Osteoblast (primary cell): ENCODE measurements around the gene CGREF1. TPM values are rescaled to one million over a fixed set of nuclear protein-coding genes. Genes with fewer than 3 reads are reported as not detected.
A peak's percentile ranks its signal among the peaks of the same experiment; 100 is the strongest.

Experiments
- DNase-seq: peaks from one replicate; pipeline ENCODE4 v3.0.0; 2011; ENCODE audit warnings: low spot score, mixed read lengths; ENCODE audit not compliant: insufficient read length; ENCODE audit errors: missing footprints
- H2AFZ ChIP-seq: 2 replicates; pipeline ENCODE4 v1.6.0; 2011; ENCODE audit warnings: mild to moderate bottlenecking, low read length
- H3K27ac ChIP-seq: 2 replicates; pipeline ENCODE4 v1.5.1; 2011; ENCODE audit warnings: mild to moderate bottlenecking, low read depth, low read length, moderate library complexity
- H3K27me3 ChIP-seq: 2 replicates; pipeline ENCODE4 v1.6.0; 2012; ENCODE audit warnings: mild to moderate bottlenecking, control low read depth, inconsistent platforms, low read length, moderate library complexity; ENCODE audit not compliant: insufficient read depth
- H3K36me3 ChIP-seq: 2 replicates; pipeline ENCODE4 v1.5.1; 2011; ENCODE audit warnings: mild to moderate bottlenecking, low read length, control low read depth, moderate library complexity; ENCODE audit not compliant: insufficient read depth
- H3K4me1 ChIP-seq: 2 replicates; pipeline ENCODE4 v1.5.1; 2011; ENCODE audit warnings: mild to moderate bottlenecking, low read length, control low read depth, moderate library complexity; ENCODE audit not compliant: insufficient read depth
- H3K4me2 ChIP-seq: 2 replicates; pipeline ENCODE4 v1.6.0; 2011; ENCODE audit warnings: mild to moderate bottlenecking, low read length; ENCODE audit not compliant: insufficient read depth
- H3K4me3 ChIP-seq: fragments of 200-600 bp; sonication (generic); 3 replicates; pipeline ENCODE4 v1.5.1; 2012; ENCODE audit warnings: mild to moderate bottlenecking, low read length, inconsistent platforms; ENCODE audit not compliant: insufficient read depth
- H3K79me2 ChIP-seq: 2 replicates; pipeline ENCODE4 v1.6.0; 2012; ENCODE audit warnings: mild to moderate bottlenecking, low read length, control low read depth, inconsistent platforms; ENCODE audit not compliant: insufficient read depth
- H3K9me3 ChIP-seq: 2 replicates; pipeline ENCODE4 v1.5.1; 2011; ENCODE audit warnings: low read depth, low read length, control low read depth
- H4K20me1 ChIP-seq: 2 replicates; pipeline ENCODE4 v1.6.0; 2012; ENCODE audit warnings: mild to moderate bottlenecking, low read length, control low read depth; ENCODE audit not compliant: insufficient read depth
- total RNA-seq: library from RNA; depleted of rRNA; stranded (reverse); fragments of >200 nt; gene quantifications from 2 replicates; pipeline ENCODE4 v1.2.3, GENCODE V29; 2012
- TF ChIP-seq, protein P1 (sequence below): IDR thresholded peaks from 2 replicates; pipeline ENCODE4 v1.5.1; 2011; ENCODE audit warnings: mild to moderate bottlenecking, low read depth, low read length, moderate library complexity; ENCODE audit errors: extremely low read depth

CGREF1 gene
- total RNA-seq, 1 donor = 14.5 TPM

DNA sequence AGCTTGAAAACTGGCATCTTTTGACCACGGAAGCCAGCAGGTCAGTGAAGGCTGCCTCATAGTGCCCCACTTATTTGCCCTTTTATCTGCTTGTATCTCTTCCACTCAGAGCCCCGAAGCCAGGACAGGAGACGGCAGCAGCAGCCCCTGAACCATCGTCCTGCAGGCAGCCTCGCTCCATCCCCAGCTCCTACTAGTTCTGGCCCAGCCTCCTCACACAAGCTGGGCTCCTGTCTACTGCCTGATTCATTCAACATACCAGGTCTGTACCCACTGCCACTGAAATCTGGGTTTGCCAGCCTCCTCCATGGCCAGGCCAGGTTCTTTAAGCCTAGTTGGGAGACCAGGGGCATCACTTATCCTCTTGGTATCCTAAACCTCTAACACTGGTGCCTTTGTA is 51.5 kb downstream of the CGREF1 start:
- peak; percentile 70 for DNase-seq
- no peak overlapping the region for H3K4me3 ChIP-seq
- peaks cover 34% of the 10 kb centered on the region for H4K20me1 ChIP-seq
- no peak overlapping the region for H3K27ac ChIP-seq
- H2AFZ ChIP-seq = no peak overlapping the region
- peaks cover 48% of the 10 kb centered on the region for H3K36me3 ChIP-seq
- TF ChIP-seq, protein P1, sequence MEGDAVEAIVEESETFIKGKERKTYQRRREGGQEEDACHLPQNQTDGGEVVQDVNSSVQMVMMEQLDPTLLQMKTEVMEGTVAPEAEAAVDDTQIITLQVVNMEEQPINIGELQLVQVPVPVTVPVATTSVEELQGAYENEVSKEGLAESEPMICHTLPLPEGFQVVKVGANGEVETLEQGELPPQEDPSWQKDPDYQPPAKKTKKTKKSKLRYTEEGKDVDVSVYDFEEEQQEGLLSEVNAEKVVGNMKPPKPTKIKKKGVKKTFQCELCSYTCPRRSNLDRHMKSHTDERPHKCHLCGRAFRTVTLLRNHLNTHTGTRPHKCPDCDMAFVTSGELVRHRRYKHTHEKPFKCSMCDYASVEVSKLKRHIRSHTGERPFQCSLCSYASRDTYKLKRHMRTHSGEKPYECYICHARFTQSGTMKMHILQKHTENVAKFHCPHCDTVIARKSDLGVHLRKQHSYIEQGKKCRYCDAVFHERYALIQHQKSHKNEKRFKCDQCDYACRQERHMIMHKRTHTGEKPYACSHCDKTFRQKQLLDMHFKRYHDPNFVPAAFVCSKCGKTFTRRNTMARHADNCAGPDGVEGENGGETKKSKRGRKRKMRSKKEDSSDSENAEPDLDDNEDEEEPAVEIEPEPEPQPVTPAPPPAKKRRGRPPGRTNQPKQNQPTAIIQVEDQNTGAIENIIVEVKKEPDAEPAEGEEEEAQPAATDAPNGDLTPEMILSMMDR = no peak
- no peak overlapping the region for H3K4me2 ChIP-seq
- no peaks in the 10 kb centered on the region for H3K9me3 ChIP-seq
- H3K4me1 ChIP-seq = peaks cover 35% of the 10 kb centered on the region
- no peaks in the 10 kb centered on the region for H3K27me3 ChIP-seq
- H3K79me2 ChIP-seq = peaks cover 55% of the 10 kb centered on the region

DNA sequence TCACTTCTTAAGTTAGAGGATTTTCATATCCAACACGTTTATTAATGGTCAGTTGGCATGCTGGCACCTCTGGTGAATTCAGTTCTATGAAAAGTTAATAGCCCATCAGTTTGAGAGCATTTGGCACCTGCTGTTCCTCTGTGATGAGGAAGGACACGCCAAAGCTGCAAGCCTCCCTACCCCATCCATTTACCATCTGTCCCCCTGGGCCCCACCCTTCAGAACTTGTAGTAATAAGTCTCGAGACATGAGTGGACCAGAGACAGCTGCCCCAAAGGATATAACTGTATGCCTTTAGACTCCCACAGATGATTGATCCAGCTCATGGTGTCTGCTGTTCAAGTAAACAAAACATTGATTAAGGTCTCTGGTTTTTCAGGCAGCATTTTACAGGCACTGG is 53.8 kb downstream of the CGREF1 start:
- H3K4me1 ChIP-seq = peaks cover 23% of the 10 kb centered on the region
- TF ChIP-seq, protein P1 = no peak
- no peak overlapping the region for H2AFZ ChIP-seq
- H3K79me2 ChIP-seq = peaks cover 42% of the 10 kb centered on the region
- peaks cover 33% of the 10 kb centered on the region for H4K20me1 ChIP-seq
- no peaks in the 10 kb centered on the region for H3K27me3 ChIP-seq
- peaks cover 50% of the 10 kb centered on the region for H3K36me3 ChIP-seq
- no peak for DNase-seq
- H3K4me3 ChIP-seq = no peak overlapping the region
- H3K9me3 ChIP-seq = no peaks in the 10 kb centered on the region
- no peak overlapping the region for H3K4me2 ChIP-seq
- no peak overlapping the region for H3K27ac ChIP-seq

DNA sequence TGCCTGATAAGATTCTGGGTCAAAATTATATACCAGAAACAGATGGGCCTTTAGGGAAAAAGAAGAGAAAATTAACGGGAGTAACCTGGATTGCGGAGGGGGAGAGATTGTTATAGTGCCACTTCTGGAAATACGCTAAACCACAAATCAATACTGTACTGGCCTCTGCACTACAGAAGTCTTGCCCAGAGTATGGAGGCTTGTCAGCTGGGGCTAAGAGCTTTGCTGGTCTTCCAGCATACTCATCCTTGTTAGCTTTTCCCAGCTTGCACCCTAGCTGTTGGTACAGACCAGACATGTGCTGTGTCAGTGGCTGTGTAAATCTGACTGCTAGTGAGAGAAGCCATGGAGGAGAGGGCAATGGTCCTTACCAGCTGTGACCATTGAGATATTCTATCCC is 58.6 kb downstream of the CGREF1 start:
- no peak for DNase-seq
- Histone ChIP-seq H3K4me3 (no peak overlapping the region), H3K27ac (no peak overlapping the region), H3K9me3 (no peaks in the 10 kb centered on the region), H3K79me2 (peaks cover 5% of the 10 kb centered on the region), H3K36me3 (peaks cover 43% of the 10 kb centered on the region), H3K4me1 (peaks cover 5% of the 10 kb centered on the region), H2AFZ (no peak overlapping the region), H4K20me1 (peaks cover 8% of the 10 kb centered on the region), H3K27me3 (no peaks in the 10 kb centered on the region), H3K4me2 (no peak overlapping the region)
- TF ChIP-seq, protein P1 = no peak

DNA sequence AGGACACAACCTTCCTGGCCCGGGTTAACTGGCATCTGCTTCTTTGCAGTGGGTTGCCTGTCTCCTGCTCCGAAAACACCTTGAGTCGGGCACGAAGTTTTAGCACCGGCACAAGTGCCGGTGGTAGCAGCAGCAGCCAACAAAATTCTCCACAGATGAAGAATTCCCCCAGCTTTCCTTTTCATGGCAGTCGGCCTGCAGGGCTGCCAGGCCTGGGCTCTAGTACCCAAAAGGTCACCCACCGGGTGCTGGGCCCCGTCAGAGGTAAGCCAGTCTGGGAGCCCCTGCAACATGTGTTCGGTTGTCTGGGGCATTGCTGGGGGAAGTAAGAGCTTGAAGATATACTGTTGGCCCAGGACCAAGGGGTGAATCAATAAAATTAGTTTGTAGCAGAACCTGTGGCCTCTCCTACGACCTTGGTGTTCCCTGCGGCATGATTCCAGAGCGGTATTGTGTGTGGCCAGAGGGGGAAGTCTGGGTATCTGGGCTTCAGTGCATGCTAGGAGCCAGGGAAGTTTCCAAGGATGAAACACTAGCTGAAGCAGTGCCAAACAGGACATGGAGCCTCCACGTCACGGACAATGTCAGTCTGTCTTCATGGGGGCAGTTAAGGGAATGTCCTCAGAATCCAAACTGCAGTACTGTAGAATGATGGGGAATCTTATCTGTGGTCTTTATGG is 59.6 kb downstream of the CGREF1 start:
- H3K4me1 ChIP-seq = peaks cover 5% of the 10 kb centered on the region
- no peak overlapping the region for H3K27ac ChIP-seq
- H3K4me3 ChIP-seq = no peak overlapping the region
- TF ChIP-seq, protein P1 = no peak
- no peaks in the 10 kb centered on the region for H3K9me3 ChIP-seq
- H2AFZ ChIP-seq = no peak overlapping the region
- H3K27me3 ChIP-seq = no peaks in the 10 kb centered on the region
- H3K4me2 ChIP-seq = no peak overlapping the region
- H3K79me2 ChIP-seq = peaks cover 3% of the 10 kb centered on the region
- H4K20me1 ChIP-seq = peaks cover 8% of the 10 kb centered on the region
- peaks cover 48% of the 10 kb centered on the region for H3K36me3 ChIP-seq
- no peak for DNase-seq
